NCI-H1092 (cell line): Measurements from ENCODE around the gene TNRC6A.
"Not testable (repeated sequence)": the region's sequence is repeated elsewhere in the genome, so short reads cannot be mapped to it uniquely, and the experiment has no call there.

Experiments used
- DNase-seq: peaks from one replicate; lab custom pipeline; 2025; lab: John Stamatoyannopoulos, UW

Gene TNRC6A

DNA sequence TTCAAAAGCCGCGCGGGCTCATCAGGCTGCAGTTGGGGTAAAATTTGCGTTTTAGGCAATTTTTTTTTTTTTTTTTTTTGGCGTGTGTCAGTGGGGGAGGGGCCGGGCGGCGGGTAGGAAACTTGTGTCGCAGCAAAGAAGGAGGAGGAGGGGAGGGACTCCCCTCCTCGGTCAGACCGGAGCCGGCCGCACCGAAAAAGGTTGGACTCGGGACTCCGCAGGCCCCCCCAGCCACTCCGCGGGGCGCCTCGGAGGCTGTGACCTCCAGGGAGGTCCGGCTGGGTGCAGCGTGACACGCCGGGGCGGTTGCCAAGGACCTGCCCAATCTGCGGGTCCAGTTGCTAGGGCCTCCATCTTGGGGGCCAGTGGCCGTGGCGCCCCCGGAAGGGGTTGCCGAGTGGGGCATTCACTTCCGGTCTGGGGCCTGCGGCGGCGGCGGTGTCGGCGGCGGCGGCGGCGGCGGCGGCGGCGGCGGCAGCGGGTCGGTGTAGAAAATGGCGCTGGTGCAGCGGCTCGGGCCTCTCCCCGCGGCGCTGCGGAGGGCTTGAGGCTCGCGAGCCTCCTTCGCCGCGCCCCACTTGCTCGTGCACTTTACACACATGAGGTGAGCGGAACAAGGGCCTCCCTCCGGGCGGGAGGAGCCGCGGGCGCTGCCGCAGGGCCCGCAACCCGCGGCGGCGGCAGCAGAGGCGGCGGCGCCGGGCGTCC, at the start of gene TNRC6A:
Gene TNRC6A (plus strand): TSS at position 409 of the 708 bp plus-strand sequence. CDS start 191 bp downstream, at position 600.
- DNase-seq: peak; percentile 85

DNA sequence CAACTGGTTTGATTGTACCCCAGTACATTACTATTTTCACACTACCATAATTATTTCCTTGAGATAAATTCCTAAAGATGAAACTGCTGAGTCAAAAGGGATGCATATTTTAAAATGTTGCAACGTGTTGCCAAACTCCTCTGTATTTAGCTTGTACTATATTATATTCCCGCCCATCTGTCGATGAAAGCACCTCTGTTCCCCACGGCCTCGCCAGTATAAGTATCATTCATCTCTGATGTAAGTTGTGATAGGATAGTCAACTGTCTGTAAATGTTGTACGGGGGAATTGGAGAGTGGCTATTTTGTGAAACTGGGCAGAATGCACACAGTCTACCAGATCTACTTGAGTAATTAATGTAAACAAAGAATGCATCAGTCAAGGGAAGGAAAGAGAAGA, 47.7 kb upstream of the TNRC6A start:
- DNase-seq: no peak

DNA sequence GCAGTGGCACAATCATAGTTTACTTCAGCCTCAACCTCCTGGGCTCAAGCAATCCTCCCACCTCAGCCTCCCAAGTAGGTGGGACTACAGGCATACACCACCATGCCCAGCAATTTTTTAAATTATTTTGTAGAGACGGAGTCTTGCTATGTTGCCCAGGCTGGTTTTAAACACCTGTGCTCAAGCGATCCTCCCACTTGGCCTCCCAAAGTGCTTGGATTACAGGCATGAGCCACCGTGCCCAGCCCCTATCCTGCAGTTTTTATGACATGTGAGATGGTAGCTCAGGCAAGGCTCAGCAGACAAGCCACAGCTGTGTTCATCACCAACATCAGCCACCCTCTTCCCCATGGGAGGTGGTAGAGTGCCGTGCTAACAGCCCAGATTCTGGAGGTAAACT, 46.2 kb upstream of the TNRC6A start:
- DNase-seq: no peak

DNA sequence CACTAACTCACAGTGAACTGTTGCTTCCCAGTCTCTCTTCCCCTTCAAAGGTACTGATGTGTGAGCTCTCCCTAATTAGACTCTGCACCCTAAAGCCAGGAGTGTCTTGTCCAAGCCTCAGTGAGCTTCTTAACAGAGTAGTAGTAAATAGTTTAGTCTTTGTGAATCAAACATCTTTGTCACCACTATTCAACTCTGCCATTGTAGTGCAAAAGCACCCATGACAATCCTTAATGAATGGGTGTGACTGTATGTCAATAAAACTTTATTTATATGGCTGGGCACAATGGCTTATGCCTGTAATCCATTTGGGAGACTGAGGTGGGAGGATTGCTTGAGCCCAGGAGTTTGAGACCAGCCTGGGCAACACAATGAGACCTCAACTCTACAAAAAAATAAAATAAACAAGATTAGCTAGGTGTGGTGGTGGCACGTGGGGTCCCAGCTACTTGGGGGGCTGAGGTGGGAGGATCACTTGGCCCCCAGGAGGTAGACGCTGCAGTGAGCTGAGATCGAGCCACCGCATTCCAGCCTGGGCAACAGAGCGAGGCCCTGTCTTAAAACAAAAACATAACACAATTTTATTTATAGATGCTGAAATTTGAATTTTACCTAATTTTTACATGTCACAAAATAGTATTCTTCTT, 45.5 kb upstream of the TNRC6A start:
- DNase-seq: no peak

DNA sequence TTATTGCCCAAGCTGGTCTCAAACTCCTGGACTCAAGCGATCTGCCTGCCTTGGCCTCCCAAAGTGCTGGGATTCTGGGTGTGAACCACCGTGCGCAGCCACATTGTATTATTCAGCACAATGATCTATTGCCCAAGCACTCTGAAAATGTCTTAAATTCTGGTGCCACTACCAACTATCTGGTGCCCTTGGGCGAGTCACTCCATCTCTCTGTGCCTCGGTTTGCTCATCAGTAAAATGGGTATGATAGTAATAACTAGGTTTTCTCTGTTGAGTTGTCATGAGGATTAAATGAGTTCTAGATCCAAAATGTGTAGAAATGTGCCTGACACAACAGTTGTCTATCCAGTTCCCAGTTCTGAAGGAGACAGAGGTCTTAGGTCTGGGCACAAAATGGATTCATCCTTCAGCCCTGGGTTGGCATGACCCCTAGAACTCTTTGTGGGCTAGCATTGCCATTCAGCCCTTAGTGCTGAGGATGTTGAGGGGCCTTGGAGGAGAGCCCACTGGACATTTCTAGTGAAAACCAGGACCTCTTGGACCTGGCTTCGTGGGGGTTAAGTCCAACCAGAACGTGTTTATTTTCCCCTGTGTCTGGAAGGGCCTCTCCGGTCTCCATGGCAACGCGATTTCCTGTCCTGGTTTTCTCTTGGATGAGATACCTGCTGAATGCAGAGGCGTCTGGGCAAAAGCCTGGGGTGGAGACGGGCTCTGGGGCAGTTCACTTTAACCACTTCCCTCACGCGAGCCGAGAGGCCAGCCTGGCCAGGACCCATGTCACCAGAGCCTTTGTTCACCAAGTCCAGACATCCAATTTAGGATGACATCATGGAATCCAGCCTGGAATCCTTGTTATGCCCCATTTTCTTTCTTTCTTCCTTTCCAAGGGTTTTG, 43.7 kb upstream of the TNRC6A start:
- peak; percentile 32 for DNase-seq

DNA sequence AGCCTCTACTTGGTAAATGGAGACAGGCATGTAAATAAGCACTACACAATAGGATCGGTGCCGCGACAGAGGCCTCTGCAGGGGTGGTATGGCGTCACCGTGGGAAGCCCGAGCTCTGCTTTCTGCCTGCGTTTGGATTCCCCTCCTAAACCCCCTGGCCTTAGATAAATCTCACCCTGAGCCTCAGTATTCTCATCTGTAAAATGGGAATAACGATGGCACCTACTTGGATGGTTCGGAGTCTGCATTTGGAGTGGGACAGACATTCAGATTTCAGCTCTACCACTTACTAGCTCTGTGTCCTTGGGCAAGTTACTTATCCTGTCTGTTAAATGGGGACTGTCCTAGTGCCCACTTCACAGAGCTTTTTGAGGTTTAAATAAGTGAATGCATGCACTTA, 42.8 kb upstream of the TNRC6A start:
- no peak for DNase-seq

DNA sequence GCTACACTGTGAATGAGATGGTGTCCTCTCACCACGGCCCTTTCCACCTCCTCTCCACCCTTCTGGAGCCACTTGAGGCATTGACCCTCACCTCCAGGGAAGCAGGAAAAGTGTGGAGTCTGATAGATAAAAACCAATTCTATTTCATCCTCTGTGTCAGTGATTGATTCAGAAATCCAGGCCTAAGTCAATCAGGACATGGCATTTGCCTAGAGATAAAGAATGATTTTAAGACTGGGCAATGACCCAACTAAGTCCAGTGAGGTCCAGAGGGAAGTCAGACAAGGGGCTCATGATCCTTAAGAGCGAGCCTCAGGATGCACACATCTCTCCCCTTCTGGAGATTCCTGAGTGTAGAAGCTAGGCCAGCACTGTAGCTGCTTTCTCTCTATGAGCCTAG, 41.1 kb upstream of the TNRC6A start:
- no peak for DNase-seq

DNA sequence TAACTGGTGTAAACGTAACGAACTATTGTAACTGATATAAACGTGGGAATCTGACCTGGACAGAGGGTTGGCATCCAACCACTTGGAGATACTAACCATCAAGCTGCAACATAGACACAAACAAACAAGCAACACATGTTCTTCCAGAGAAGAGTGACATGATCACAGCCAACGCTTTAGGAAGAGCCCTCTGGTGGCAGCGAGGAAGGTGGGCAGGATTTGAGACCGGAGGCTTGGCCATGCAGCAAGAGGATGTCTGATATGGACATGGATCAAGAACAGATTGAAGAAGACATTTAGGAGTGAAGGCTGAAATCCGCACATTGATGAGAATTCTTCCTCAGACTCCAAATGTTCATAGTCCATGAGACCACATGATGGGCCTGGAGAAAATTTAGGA, 40.3 kb upstream of the TNRC6A start:
- DNase-seq: no peak

DNA sequence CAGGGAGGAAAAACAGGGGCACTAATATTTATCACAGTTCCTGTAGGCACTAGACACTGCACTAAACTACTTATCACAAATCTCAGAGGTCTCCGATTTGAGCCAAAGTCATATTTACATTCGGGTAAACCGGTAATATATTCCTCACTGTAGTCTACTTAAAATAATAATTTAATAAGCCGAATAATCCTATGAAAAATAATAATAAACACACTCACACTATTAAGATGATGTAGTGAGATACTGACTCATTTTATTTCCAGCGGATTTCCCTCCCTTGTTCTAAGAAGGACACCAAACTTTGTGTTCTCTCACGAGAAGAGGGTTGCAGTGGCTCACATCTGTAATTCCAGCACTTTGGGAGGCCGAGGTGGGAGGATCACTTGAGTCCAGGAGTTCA, 36.6 kb upstream of the TNRC6A start:
- no peak for DNase-seq

DNA sequence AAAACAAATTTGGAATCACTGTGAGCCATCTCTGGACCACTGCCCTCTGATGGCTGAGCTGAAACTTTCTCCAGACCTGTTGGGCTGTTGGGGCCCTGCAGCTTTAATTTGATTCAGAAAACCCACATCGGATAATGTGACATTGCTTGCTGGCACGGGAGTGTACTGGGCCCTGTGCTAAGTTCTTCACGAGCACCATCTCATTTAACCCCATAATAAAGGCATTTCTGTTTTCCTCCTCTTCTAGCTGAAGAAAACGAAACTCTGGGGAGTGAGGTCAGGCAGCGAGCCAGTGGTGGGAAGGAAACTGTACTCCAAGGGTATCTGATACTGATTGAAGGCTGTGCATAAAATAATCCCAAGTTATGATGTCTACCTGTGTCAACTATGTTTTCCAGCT, 34.5 kb upstream of the TNRC6A start:
- DNase-seq: no peak

DNA sequence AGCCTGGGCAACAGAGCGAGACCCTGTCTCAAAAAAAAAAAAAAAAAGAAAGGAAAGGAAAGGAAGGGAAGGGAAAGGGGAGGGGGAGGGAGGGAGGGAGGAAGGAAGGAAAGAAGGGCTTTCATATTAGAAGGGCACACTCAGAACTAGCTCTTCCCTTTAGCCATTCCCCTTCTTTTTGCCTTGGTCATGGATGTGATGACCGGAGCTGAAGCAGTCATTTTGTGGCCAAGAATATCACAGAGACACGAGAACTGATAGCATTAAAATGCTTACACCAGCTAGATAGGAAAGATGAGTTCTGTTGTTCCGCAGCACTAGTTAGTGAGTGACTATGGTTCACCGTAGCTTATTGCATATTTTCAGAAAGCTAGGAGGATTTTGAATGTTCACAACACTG, 32.8 kb upstream of the TNRC6A start:
- no peak for DNase-seq

DNA sequence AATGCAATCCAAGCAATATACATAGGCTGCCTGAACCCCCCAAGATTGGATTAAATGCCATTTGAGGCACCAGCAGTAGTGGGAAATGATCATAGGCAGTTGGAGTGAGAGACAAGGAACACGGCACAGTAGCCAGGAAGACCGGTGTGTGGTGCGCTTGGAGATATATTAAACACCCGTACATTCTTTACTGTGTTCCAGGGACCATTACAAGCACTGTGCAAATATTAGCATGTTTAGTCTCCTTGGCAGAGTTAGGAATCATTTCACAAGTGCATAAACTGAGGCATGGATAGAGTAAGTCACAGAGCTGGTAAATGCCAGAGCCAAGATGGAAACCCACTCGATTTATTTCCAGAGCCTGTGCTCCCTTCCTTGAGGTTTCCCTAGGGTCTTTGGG, 31.1 kb upstream of the TNRC6A start:
- DNase-seq: no peak

DNA sequence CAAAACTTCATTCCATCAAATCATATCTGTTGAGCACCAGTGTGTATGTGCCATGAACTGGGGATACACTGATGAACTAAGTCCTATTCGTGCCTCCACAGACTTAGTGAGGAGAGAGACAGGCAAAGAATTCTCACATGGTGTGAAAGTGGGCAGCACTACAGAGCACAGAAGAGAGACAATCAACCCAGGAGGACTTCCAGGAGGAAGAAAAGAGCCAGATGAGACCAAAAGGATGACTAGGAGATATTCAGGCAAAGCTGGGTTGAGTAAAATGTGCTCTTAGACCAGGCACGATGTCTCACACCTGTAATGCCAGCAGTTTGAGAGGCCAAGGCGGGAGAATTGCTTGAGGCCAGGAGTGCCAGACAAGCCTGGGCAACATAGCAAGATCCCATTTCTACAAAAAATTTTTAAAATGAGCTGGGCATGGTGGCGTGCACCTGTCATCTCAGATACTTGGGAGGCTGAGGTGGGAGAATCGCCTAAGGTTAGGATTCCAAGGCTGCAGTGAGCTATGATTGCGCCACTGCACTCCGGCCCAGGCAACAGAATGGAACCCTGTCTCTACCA, 30.2 kb upstream of the TNRC6A start:
- DNase-seq: no peak

DNA sequence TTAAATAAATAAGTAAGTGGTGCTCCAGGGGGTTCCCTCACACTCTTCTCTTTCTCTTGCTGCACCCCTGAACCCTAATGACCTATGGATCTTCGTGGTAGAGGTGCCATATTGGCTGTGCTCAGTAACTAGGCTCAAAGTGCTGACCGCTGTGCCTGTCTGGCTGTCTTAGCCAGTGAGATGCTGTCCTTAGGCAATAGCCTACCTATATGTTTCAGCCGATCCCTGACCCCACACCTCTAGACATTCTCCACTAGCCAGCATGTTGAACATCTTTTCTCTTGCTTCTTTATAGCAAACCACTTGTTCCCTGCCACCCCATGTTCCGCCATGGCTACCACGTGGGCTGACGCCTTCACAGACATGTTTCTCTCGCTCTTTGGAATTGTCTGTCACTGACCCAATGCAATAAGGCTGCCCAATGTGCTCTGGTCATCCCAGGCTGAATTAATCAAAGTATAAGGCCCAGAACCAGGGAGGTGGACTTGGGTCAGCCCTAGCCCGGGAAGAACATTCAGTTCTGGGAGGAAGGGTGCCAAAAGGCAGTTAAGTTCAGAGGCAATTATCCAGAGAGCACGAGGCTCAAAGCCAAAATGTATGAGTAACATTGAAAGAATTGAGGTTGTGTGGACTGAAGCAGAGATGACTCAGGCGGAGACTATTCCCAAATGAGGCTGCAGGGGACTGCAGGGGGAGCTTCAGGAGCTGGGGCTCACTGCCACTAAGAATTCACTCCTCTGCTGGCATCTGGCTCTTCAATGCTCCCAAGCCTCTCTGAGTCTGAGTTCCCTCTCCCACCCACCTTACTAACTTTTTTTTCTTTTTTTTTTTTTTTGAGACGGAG, 28.7 kb upstream of the TNRC6A start:
- no peak for DNase-seq

DNA sequence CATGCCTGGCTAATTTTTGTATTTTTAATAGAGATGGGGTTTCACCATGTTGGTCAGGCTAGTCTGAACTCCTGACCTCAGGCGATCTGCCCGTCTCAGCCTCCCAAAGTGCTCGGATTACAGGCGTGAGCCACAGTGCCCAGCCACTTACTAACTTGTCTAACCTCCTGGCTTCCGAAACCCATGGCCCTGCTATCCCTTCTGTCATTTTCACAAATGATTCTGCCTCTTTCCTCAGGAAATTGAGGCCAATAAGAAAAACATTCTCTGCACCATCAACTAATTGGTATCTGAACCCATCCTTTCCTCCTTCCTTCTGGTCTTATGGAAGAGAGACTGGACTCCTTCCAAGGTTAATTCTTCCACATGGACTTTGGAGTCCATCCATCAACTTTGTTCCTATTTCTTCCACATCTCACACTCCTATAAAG, 27.9 kb upstream of the TNRC6A start:
- no peak for DNase-seq

DNA sequence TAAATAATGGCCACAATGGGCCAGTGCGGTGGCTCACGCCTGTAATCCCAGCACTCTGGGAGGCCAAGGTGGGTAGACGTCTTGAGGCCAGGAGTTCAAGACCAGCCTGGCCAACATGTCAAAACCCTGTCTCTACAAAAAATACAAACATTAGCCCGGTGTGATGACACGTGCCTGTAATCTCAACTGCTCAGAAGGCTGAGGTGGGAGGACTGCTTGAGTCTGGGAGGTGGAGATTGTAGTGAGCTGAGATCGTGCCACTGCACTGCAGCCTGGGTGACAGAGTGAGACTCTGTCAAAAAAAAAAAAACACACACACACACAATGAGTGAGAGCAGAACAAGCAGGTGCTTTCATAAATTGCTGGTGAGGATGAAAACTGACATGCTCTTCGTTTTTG, 21.7 kb upstream of the TNRC6A start:
- DNase-seq: not testable (repeated sequence)

DNA sequence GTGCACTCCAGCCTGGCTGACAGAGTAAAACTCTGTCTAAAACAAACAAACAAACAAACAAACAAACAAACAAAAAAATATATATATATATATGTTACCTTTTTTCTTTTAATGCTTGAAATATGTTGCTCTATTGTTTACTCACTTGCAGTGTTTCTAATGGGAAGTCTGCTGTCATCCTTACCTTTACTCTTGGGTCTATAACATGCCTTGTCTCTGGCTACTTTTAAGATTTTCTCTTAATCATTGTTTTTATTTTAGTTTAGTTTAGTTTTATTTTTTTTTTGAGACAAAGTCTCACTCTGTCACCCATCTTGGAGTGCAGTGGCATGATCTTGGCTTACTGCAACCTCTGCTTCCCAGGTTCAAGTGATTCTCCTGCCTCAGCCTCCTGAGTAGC, 16.1 kb upstream of the TNRC6A start:
- DNase-seq: no peak

DNA sequence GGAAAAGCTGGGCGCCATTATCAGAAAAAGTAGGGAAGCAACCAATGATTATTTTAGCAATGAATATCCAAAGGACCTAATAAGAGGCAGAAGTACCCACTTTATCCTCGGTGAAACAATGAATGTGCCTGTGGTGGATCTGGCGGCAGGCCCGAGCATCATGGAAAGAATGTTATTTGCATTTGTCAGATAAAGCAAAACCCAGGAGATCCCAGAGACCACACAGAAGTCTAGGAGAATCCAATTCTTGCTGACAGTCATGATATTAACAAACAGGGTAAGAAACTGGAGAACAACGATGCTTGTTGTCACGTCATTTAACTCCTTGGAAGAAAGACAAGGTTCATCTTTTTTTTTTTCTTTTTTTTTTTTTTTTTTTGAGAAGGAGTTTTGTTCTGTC, 12.0 kb upstream of the TNRC6A start:
- no peak for DNase-seq

DNA sequence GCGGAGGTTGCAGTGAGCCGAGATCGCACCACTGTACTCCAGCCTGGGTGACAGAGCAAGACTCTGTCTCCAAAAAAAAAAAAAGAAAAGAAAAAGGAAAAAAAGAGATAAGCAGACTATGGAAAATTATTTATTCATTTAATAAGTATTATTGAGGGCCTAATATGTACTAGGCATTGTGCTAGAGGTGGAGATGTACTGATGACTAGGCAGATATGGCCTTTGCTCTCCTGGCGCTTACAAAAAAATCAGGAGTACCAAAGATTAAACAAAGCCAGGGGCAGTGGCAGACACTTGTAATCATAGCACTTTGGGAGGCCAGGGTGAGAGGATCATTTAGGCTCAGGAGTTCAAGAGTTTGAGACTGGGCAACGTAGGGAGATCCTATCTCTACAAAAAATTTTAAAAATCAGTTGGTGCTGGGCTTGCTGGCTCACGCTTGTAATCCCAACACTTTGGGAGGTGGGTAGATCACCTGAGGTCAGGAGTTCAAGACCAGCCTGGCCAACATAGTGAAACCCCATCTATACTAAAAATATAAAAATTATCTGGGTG, 10.4 kb upstream of the TNRC6A start:
- no peak for DNase-seq

DNA sequence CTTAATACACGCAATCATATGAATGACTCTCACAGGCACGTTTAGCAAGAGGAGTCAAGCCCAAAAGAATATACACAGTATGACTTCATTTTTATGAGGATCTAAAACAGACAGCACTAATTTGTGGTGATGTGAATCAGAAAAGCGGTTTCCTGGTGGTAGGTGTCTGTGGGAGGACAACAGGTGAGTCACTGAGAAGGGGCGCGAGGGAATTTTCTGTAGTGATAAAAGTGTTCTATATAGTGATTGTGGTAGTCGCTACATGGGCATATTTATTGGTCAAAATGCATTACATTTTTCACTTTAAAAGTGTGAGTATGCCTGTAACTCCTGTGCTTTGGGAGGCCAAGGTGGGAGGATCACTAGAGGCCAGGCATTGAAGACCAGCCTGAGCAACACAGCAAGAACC, 7.6 kb upstream of the TNRC6A start:
- DNase-seq: no peak

DNA sequence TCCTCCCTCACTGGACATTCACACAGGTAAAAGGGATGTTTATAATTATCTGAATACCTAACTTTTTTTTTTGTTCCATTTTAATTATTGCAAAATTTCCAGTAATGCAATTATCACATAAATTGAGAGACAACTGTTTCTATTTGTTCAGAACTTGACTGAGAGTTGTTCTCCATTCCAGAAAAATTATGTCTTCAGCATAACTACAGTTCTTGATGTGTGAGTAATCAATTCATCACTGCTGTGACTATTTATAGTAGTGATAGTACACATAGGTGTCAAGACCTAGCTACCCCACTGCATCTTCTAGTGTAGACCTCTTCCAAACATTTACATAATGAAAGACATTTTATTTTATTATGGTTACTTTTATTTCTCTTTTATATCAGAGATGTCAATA, 5.8 kb upstream of the TNRC6A start:
- DNase-seq: no peak
